Lower lobe of right lung (tissue), 2 donors: ENCODE data around the gene OTOP3. TPM values are rescaled to one million over a fixed set of nuclear protein-coding genes. Genes with fewer than 3 reads are reported as not detected.

ENCODE experiments used
- ATAC-seq, 2 donors: fragments of 200-7000 bp; cut with Tn5 transposase; one replicate each; pipeline ENCODE4 v1.9.1; 2020 to 2022; ENCODE audit warnings: mild to moderate bottlenecking in 2 of 2, moderate library complexity in 2 of 2
- DNase-seq: peaks from one replicate; pipeline ENCODE4 v3.0.0-alpha.2; 2020
- H3K27ac ChIP-seq: fragments of 200-600 bp; one replicate; pipeline ENCODE4 v1.8.0; 2022
- H3K27me3 ChIP-seq: fragments of 200-600 bp; one replicate; pipeline ENCODE4 v1.8.0; 2022; ENCODE audit warnings: low read depth
- H3K36me3 ChIP-seq: fragments of 200-600 bp; one replicate; pipeline ENCODE4 v1.8.0; 2022; ENCODE audit warnings: mild to moderate bottlenecking
- H3K4me1 ChIP-seq: fragments of 200-600 bp; one replicate; pipeline ENCODE4 v1.8.0; 2022
- H3K4me3 ChIP-seq: fragments of 200-600 bp; one replicate; pipeline ENCODE4 v1.8.0; 2022; ENCODE audit warnings: mild to moderate bottlenecking
- H3K9me3 ChIP-seq: fragments of 200-600 bp; one replicate; pipeline ENCODE4 v1.8.0; 2022
- intact Hi-C: fragments of 100-400 bp; cut with DNase I; formaldehyde crosslinking; loops from one replicate; pipeline ENCODE4 v1.11.0; 2022
- total RNA-seq: library from RNA; stranded (reverse); fragmentation: NEBNext Ultra II Directional; extraction: Animal tissue kit (Norgen Biotek cat#: 25700); gene quantifications from one replicate; pipeline ENCODE4 v1.2.1, GENCODE V29; 2021
- TF ChIP-seq, protein P1 (sequence below): fragments of 200-600 bp; IDR thresholded peaks from one replicate; pipeline ENCODE4 v1.8.0; 2022; ENCODE audit warnings: antibody characterized with exemption, mild to moderate bottlenecking
- donor health status: DM: no; HTN: yes; CAD: no; lungs with severe emphysema.

The OTOP3 gene
- total RNA-seq, 1 donor from 2014 or later = not detected

DNA sequence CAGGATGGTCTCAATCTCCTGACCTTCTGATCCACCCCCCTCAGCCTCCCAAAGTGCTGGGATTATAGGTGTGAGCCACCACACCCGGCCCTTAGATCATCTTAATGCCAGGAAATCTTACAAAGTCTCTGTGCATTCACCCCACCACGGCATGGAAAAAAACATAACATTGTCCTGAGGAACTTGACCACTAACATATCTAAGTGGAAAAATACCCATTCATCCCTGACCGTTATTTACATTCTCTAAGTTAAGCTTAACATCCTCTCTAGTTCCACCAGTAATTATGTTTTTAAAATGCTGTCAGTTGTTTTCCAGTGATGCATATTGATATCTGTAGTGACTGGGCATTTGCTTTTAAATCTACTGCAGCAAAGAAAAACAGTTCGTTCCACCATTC, 40.2 kb downstream of the OTOP3 start:
- ATAC-seq = no peak
- DNase-seq = no peak
- intact Hi-C loops = no loop called here
- Histone ChIP-seq H3K27ac (no peak overlapping the region), H3K4me1 (peaks cover 20% of the 10 kb centered on the region), H3K27me3 (peaks cover 22% of the 10 kb centered on the region), H3K9me3 (no peaks in the 10 kb centered on the region), H3K36me3 (no peaks in the 10 kb centered on the region), H3K4me3 (no peak overlapping the region)
- TF ChIP-seq, protein P1, sequence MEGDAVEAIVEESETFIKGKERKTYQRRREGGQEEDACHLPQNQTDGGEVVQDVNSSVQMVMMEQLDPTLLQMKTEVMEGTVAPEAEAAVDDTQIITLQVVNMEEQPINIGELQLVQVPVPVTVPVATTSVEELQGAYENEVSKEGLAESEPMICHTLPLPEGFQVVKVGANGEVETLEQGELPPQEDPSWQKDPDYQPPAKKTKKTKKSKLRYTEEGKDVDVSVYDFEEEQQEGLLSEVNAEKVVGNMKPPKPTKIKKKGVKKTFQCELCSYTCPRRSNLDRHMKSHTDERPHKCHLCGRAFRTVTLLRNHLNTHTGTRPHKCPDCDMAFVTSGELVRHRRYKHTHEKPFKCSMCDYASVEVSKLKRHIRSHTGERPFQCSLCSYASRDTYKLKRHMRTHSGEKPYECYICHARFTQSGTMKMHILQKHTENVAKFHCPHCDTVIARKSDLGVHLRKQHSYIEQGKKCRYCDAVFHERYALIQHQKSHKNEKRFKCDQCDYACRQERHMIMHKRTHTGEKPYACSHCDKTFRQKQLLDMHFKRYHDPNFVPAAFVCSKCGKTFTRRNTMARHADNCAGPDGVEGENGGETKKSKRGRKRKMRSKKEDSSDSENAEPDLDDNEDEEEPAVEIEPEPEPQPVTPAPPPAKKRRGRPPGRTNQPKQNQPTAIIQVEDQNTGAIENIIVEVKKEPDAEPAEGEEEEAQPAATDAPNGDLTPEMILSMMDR = no peak

DNA sequence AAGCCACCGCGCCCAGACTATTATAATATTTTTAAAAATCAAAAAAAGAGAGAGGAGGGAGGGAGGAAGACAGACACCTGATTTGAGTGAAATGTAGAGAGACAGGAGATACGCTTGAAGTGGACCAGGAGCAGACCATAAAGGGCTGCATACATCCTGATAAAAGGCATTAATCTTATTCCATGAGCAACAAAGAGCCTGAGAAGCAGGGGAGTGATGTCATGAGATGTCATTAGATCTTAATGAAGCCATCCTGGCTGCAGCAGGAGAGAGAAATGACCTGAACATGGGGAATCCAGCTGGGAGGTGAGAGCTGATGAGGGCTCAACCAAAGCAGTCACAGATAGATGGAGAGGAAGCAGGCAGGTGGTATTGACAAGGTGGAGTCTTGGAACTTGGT, 42.1 kb downstream of the OTOP3 start:
- ATAC-seq = no peak

DNA sequence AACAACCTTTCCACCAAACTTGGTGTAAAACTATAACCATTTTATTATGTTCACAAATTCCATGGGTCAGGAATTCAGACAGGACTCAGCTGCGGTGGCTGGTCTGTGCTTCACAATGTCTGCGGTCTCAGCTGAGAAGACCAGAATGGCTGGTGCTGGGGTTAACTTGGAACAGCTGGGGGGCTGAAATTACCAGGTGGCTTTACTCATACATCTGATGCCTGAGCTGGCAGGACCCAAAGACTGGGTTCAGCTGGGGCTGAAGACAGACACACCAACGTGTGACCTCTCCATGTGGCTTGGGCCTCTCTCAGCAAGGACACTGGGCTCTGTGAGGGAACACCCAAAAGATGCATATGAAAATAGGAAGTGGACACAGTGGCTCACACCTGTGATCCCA, 42.5 kb downstream of the OTOP3 start:
- H3K36me3 ChIP-seq = no peaks in the 10 kb centered on the region
- no peak overlapping the region for H3K27ac ChIP-seq
- TF ChIP-seq, protein P1 = no peak
- no peak for DNase-seq
- no peaks in the 10 kb centered on the region for H3K9me3 ChIP-seq
- intact Hi-C loops = no loop called here
- peaks cover 12% of the 10 kb centered on the region for H3K4me1 ChIP-seq
- H3K4me3 ChIP-seq = no peak overlapping the region
- no peak for ATAC-seq
- H3K27me3 ChIP-seq = peaks cover 5% of the 10 kb centered on the region

More for the DNA sequence above, 42.1 kb downstream of the OTOP3 start:
- Histone ChIP-seq H3K4me1 (peaks cover 15% of the 10 kb centered on the region), H3K36me3 (no peaks in the 10 kb centered on the region), H3K27ac (no peak overlapping the region), H3K9me3 (no peaks in the 10 kb centered on the region), H3K4me3 (no peak overlapping the region), H3K27me3 (peaks cover 5% of the 10 kb centered on the region)
- TF ChIP-seq, protein P1 = no peak
- intact Hi-C loops = no loop called here
- no peak for DNase-seq

DNA sequence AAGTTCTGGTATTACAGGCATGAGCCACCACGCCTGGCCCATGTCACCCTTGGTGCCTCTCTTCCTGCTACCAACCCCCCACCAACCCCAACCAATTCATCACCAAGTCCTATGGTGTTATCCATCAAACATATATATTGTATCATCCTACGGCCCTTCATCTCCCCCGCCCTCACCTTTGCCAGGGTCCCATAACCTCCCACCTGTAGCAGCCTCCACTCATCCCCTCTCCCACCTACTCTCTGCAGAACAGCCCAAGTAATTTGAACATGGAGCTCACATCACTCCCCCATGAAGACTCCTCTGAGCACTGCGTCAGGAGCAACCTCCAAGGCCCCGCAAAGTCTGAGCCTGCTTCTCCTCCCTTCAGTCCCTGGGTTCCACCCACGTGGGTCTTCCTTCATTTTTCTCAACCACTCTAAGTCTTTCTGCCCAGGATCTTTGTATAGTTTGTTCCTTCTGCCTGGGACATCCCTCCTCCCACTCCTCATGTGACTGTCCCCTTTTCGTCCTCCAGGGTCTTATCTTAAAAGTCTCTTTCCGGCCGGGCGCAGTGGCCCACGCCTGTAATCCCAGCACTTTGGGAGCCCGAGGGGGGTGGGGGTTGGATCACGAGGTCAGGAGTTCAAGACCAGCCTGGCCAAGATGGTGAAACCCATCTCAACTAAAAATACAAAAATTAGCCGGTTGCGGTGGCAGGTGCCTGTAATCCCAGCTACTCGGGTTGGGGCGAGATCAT, 43.9 kb downstream of the OTOP3 start:
- Histone ChIP-seq H3K27me3 (no peaks in the 10 kb centered on the region), H3K36me3 (no peaks in the 10 kb centered on the region), H3K9me3 (no peaks in the 10 kb centered on the region), H3K4me3 (no peak overlapping the region), H3K27ac (no peak overlapping the region), H3K4me1 (peaks cover 12% of the 10 kb centered on the region)
- DNase-seq (no peak), ATAC-seq (no peak)
- intact Hi-C loops = no loop called here
- TF ChIP-seq, protein P1 = no peak

DNA sequence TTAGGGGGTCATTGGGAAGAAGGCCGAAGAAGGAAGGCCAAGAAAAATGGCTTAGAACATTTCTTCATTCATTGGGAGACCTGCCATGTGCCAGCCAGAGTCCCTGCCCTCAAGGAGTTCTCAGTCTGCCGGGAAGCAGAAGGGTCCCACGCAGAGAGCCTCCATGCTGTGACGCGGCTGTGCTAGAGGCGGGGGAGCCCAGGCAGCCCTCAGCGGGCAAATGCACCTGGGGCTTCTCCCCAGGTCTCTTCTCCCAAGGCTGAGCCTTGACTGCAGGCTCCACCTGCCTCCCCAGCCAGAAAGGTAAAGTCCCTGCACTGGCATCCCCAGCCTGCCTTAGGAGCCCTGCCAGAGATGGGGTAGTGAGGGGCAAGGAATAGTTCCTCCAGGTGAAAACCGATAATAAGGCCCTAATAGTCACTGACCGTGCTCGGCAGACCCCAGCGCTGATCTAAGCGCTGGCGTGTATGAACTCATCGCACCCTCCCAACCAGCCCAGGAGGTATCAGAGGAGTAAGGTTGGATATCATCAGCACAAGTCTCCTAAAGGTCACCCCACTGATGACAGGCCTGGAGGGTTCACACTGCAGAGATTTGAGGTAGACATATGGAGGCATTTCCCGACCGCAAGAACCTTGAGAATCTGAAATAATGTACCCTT, 45.8 kb downstream of the OTOP3 start:
- Histone ChIP-seq H3K9me3 (no peaks in the 10 kb centered on the region), H3K27ac (peak overlapping the region; percentile 88), H3K4me1 (peaks cover 12% of the 10 kb centered on the region), H3K4me3 (peak overlapping the region; percentile 66), H3K27me3 (no peaks in the 10 kb centered on the region), H3K36me3 (no peaks in the 10 kb centered on the region)
- intact Hi-C loops = no loop called here
- TF ChIP-seq, protein P1 = no peak
- ATAC-seq (no peak), DNase-seq (no peak)
